ENCODE measurements around the gene DEFB119.
"Not testable (repeated sequence)": the region's sequence is repeated elsewhere in the genome, so short reads cannot be mapped to it uniquely, and the experiment has no call there.

The DEFB119 gene

GRCh38 chr20:31403886-31404285 is 13.5 kb upstream of the DEFB119 start:
- Histone ChIP-seq H3K27me3 (ENCODE audit: control insufficient read depth in 1 of 2, insufficient read depth in 2 of 2, low read length in 2 of 2) (no peaks in the 10 kb centered on the region), H3K9ac (ENCODE audit: low read depth in 1 of 2, low read length in 2 of 2) (no peak overlapping the region), H3K27ac (ENCODE audit: low read depth, low read length) (no peak overlapping the region), H3K9me3 (ENCODE audit: control insufficient read depth in 1 of 2, low read length in 2 of 2) (peaks cover 0 to 6% of the 10 kb centered on the region in 2 donors), H3K4me3 (ENCODE audit: low read depth in 1 of 2, low read length in 2 of 2) (no peak overlapping the region), H3K4me1 (ENCODE audit: control insufficient read depth in 1 of 2, insufficient read depth in 2 of 2, low read length in 2 of 2) (no peaks in the 10 kb centered on the region), H3K36me3 (ENCODE audit: control insufficient read depth in 1 of 2, insufficient read depth in 2 of 2, low read length in 2 of 2) (no peaks in the 10 kb centered on the region)

GRCh38 chr20:31394900-31395299 is 4.5 kb upstream of the DEFB119 start:
- Histone ChIP-seq H3K27ac (ENCODE audit: low read depth, low read length) (no peak overlapping the region), H3K9ac (ENCODE audit: low read depth in 1 of 2, low read length in 2 of 2) (no peak overlapping the region), H3K27me3 (ENCODE audit: control insufficient read depth in 1 of 2, insufficient read depth in 2 of 2, low read length in 2 of 2) (peaks cover 0 to 3% of the 10 kb centered on the region in 2 donors), H3K4me3 (ENCODE audit: low read depth in 1 of 2, low read length in 2 of 2) (no peak overlapping the region), H3K36me3 (ENCODE audit: control insufficient read depth in 1 of 2, insufficient read depth in 2 of 2, low read length in 2 of 2) (no peaks in the 10 kb centered on the region), H3K9me3 (ENCODE audit: control insufficient read depth in 1 of 2, low read length in 2 of 2) (peaks cover 0 to 3% of the 10 kb centered on the region in 2 donors), H3K4me1 (ENCODE audit: control insufficient read depth in 1 of 2, insufficient read depth in 2 of 2, low read length in 2 of 2) (no peaks in the 10 kb centered on the region)

GRCh38 chr20:31392836-31393235 is 2.4 kb upstream of the DEFB119 start:
- H3K9me3 ChIP-seq (ENCODE audit: control insufficient read depth in 1 of 2, low read length in 2 of 2), result peaks cover 0 to 4% of the 10 kb centered on the region in 2 donors
- no peaks in the 10 kb centered on the region for H3K36me3 ChIP-seq (ENCODE audit: control insufficient read depth in 1 of 2, insufficient read depth in 2 of 2, low read length in 2 of 2)
- peaks cover 0 to 3% of the 10 kb centered on the region in 2 donors for H3K27me3 ChIP-seq (ENCODE audit: control insufficient read depth in 1 of 2, insufficient read depth in 2 of 2, low read length in 2 of 2)
- H3K4me1 ChIP-seq (ENCODE audit: control insufficient read depth in 1 of 2, insufficient read depth in 2 of 2, low read length in 2 of 2), result no peaks in the 10 kb centered on the region
- H3K27ac ChIP-seq (ENCODE audit: low read depth, low read length), result no peak overlapping the region
- H3K4me3 ChIP-seq (ENCODE audit: low read depth in 1 of 2, low read length in 2 of 2), result no peak overlapping the region
- no peak overlapping the region for H3K9ac ChIP-seq (ENCODE audit: low read depth in 1 of 2, low read length in 2 of 2)

- no peak overlapping the region for H3K27ac ChIP-seq (ENCODE audit: low read depth, low read length)
- H3K4me3 ChIP-seq (ENCODE audit: low read depth in 1 of 2, low read length in 2 of 2), result no peak overlapping the region
- peaks cover 4 to 11% of the 10 kb centered on the region in 2 donors for H3K9me3 ChIP-seq (ENCODE audit: control insufficient read depth in 1 of 2, low read length in 2 of 2)
- no peaks in the 10 kb centered on the region for H3K27me3 ChIP-seq (ENCODE audit: control insufficient read depth in 1 of 2, insufficient read depth in 2 of 2, low read length in 2 of 2)
- no peaks in the 10 kb centered on the region for H3K4me1 ChIP-seq (ENCODE audit: control insufficient read depth in 1 of 2, insufficient read depth in 2 of 2, low read length in 2 of 2)
- H3K9ac ChIP-seq (ENCODE audit: low read depth in 1 of 2, low read length in 2 of 2), result no peak overlapping the region
- H3K36me3 ChIP-seq (ENCODE audit: control insufficient read depth in 1 of 2, insufficient read depth in 2 of 2, low read length in 2 of 2), result no peaks in the 10 kb centered on the region
Observed at GRCh38 chr20:31374346-31374745, 16.0 kb downstream of the DEFB119 start.

- Histone ChIP-seq H3K4me1 (ENCODE audit: control insufficient read depth in 1 of 2, insufficient read depth in 2 of 2, low read length in 2 of 2) (no peaks in the 10 kb centered on the region), H3K36me3 (ENCODE audit: control insufficient read depth in 1 of 2, insufficient read depth in 2 of 2, low read length in 2 of 2) (no peaks in the 10 kb centered on the region), H3K27ac (ENCODE audit: low read depth, low read length) (no peak within 1 kb of the TSS), H3K9me3 (ENCODE audit: control insufficient read depth in 1 of 2, low read length in 2 of 2) (peaks cover 4 to 7% of the 10 kb centered on the region in 2 donors), H3K9ac (ENCODE audit: low read depth in 1 of 2, low read length in 2 of 2) (no peak within 1 kb of the TSS), H3K27me3 (ENCODE audit: control insufficient read depth in 1 of 2, insufficient read depth in 2 of 2, low read length in 2 of 2) (no peaks in the 10 kb centered on the region), H3K4me3 (ENCODE audit: low read depth in 1 of 2, low read length in 2 of 2) (no peak within 1 kb of the TSS)
Observed at GRCh38 chr20:31368301-31368700, 22.1 kb downstream of the DEFB119 start, which contains the start of gene DEFB118. TSS of gene DEFB118 (plus strand) at chr20:31368601. CDS start at chr20:31368651, 50 bp downstream.

- not testable (repeated sequence) for H3K4me3 ChIP-seq (ENCODE audit: low read depth in 1 of 2, low read length in 2 of 2); H3K9ac ChIP-seq (ENCODE audit: low read depth in 1 of 2, low read length in 2 of 2)
Observed at GRCh38 chr20:31364272-31364671, 26.1 kb downstream of the DEFB119 start.

GRCh38 chr20:31363295-31363694 is 27.1 kb downstream of the DEFB119 start:
- peaks cover 0 to 7% of the 10 kb centered on the region in 2 donors for H3K9me3 ChIP-seq (ENCODE audit: control insufficient read depth in 1 of 2, low read length in 2 of 2)
- no peaks in the 10 kb centered on the region for H3K27me3 ChIP-seq (ENCODE audit: control insufficient read depth in 1 of 2, insufficient read depth in 2 of 2, low read length in 2 of 2)
- H3K36me3 ChIP-seq (ENCODE audit: control insufficient read depth in 1 of 2, insufficient read depth in 2 of 2, low read length in 2 of 2), result no peaks in the 10 kb centered on the region
- H3K27ac ChIP-seq (ENCODE audit: low read depth, low read length), result no peak overlapping the region
- H3K4me1 ChIP-seq (ENCODE audit: control insufficient read depth in 1 of 2, insufficient read depth in 2 of 2, low read length in 2 of 2), result no peaks in the 10 kb centered on the region
- no peak overlapping the region for H3K4me3 ChIP-seq (ENCODE audit: low read depth in 1 of 2, low read length in 2 of 2)
- H3K9ac ChIP-seq (ENCODE audit: low read depth in 1 of 2, low read length in 2 of 2), result no peak overlapping the region

More at GRCh38 chr20:31364272-31364671, 26.1 kb downstream of the DEFB119 start:
- H3K27me3 ChIP-seq (ENCODE audit: control insufficient read depth in 1 of 2, insufficient read depth in 2 of 2, low read length in 2 of 2); H3K27ac ChIP-seq (ENCODE audit: low read depth, low read length); H3K4me1 ChIP-seq (ENCODE audit: control insufficient read depth in 1 of 2, insufficient read depth in 2 of 2, low read length in 2 of 2); H3K9me3 ChIP-seq (ENCODE audit: control insufficient read depth in 1 of 2, low read length in 2 of 2); H3K36me3 ChIP-seq (ENCODE audit: control insufficient read depth in 1 of 2, insufficient read depth in 2 of 2, low read length in 2 of 2): not testable (repeated sequence)

- H3K36me3 ChIP-seq (ENCODE audit: control insufficient read depth in 1 of 2, insufficient read depth in 2 of 2, low read length in 2 of 2), result no peaks in the 10 kb centered on the region
- H3K4me1 ChIP-seq (ENCODE audit: control insufficient read depth in 1 of 2, insufficient read depth in 2 of 2, low read length in 2 of 2), result no peaks in the 10 kb centered on the region
- H3K27me3 ChIP-seq (ENCODE audit: control insufficient read depth in 1 of 2, insufficient read depth in 2 of 2, low read length in 2 of 2), result no peaks in the 10 kb centered on the region
- H3K9me3 ChIP-seq (ENCODE audit: control insufficient read depth in 1 of 2, low read length in 2 of 2), result peaks cover 3% of the 10 kb centered on the region in 2 donors
- no peak overlapping the region for H3K4me3 ChIP-seq (ENCODE audit: low read depth in 1 of 2, low read length in 2 of 2)
- no peak overlapping the region for H3K9ac ChIP-seq (ENCODE audit: low read depth in 1 of 2, low read length in 2 of 2)
- no peak overlapping the region for H3K27ac ChIP-seq (ENCODE audit: low read depth, low read length)
Observed at GRCh38 chr20:31355981-31356380, 34.4 kb downstream of the DEFB119 start.

GRCh38 chr20:31341470-31341869 is 48.9 kb downstream of the DEFB119 start:
- no peak overlapping the region for H3K9ac ChIP-seq (ENCODE audit: low read depth in 1 of 2, low read length in 2 of 2)
- H3K9me3 ChIP-seq (ENCODE audit: control insufficient read depth in 1 of 2, low read length in 2 of 2), result peaks cover 0 to 10% of the 10 kb centered on the region in 2 donors
- no peaks in the 10 kb centered on the region for H3K27me3 ChIP-seq (ENCODE audit: control insufficient read depth in 1 of 2, insufficient read depth in 2 of 2, low read length in 2 of 2)
- H3K36me3 ChIP-seq (ENCODE audit: control insufficient read depth in 1 of 2, insufficient read depth in 2 of 2, low read length in 2 of 2), result no peaks in the 10 kb centered on the region
- H3K4me1 ChIP-seq (ENCODE audit: control insufficient read depth in 1 of 2, insufficient read depth in 2 of 2, low read length in 2 of 2), result no peaks in the 10 kb centered on the region
- no peak overlapping the region for H3K4me3 ChIP-seq (ENCODE audit: low read depth in 1 of 2, low read length in 2 of 2)
- no peak overlapping the region for H3K27ac ChIP-seq (ENCODE audit: low read depth, low read length)

GRCh38 chr20:31330893-31331292 is 59.5 kb downstream of the DEFB119 start:
- Histone ChIP-seq H3K4me1 (ENCODE audit: control insufficient read depth in 1 of 2, insufficient read depth in 2 of 2, low read length in 2 of 2) (no peaks in the 10 kb centered on the region), H3K27ac (ENCODE audit: low read depth, low read length) (no peak overlapping the region), H3K27me3 (ENCODE audit: control insufficient read depth in 1 of 2, insufficient read depth in 2 of 2, low read length in 2 of 2) (no peaks in the 10 kb centered on the region), H3K36me3 (ENCODE audit: control insufficient read depth in 1 of 2, insufficient read depth in 2 of 2, low read length in 2 of 2) (no peaks in the 10 kb centered on the region), H3K4me3 (ENCODE audit: low read depth in 1 of 2, low read length in 2 of 2) (no peak overlapping the region), H3K9ac (ENCODE audit: low read depth in 1 of 2, low read length in 2 of 2) (no peak overlapping the region), H3K9me3 (ENCODE audit: control insufficient read depth in 1 of 2, low read length in 2 of 2) (peaks cover 2 to 16% of the 10 kb centered on the region in 2 donors)
